MV-4-11 (cell line): Measurements from ENCODE around the gene OBP2B.
"Not testable (repeated sequence)": the region's sequence is repeated elsewhere in the genome, so short reads cannot be mapped to it uniquely, and the experiment has no call there.

Source experiments
- DNase-seq: peaks from one replicate; lab custom pipeline; 2025; lab: John Stamatoyannopoulos, UW

Gene OBP2B

GRCh38 chr9:133201424-133202144 lies 7.5 kb downstream of the OBP2B start:
- DNase-seq: no peak

- no peak for DNase-seq
Observed at GRCh38 chr9:133200631-133201030, 8.4 kb downstream of the OBP2B start.

- DNase-seq: no peak
Observed at GRCh38 chr9:133199648-133200321, 9.3 kb downstream of the OBP2B start.

GRCh38 chr9:133195029-133195428 lies 14.0 kb downstream of the OBP2B start:
- no peak for DNase-seq

GRCh38 chr9:133194597-133194996 lies 14.5 kb downstream of the OBP2B start:
- no peak for DNase-seq

- no peak for DNase-seq
Observed at GRCh38 chr9:133191989-133192388, 17.1 kb downstream of the OBP2B start.

GRCh38 chr9:133189826-133190225 lies 19.2 kb downstream of the OBP2B start:
- DNase-seq: no peak

- no peak for DNase-seq
Observed at GRCh38 chr9:133188843-133189180, 20.2 kb downstream of the OBP2B start.

GRCh38 chr9:133188006-133188842 lies 20.8 kb downstream of the OBP2B start:
- DNase-seq: peak; percentile 11

- DNase-seq: no peak
Observed at GRCh38 chr9:133187561-133188005, 21.5 kb downstream of the OBP2B start.

- no peak for DNase-seq
Observed at GRCh38 chr9:133186736-133187135, 22.3 kb downstream of the OBP2B start.

- DNase-seq: peak; percentile 80
Observed at GRCh38 chr9:133184971-133185370, 24.1 kb downstream of the OBP2B start.

- no peak for DNase-seq
Observed at GRCh38 chr9:133182151-133182550, 26.9 kb downstream of the OBP2B start.

- DNase-seq: no peak
Observed at GRCh38 chr9:133181561-133181960, 27.5 kb downstream of the OBP2B start.

GRCh38 chr9:133180953-133181352 lies 28.1 kb downstream of the OBP2B start:
- DNase-seq: no peak

GRCh38 chr9:133173056-133173455 lies 36.0 kb downstream of the OBP2B start:
- DNase-seq: no peak

GRCh38 chr9:133171161-133171961 lies 37.7 kb downstream of the OBP2B start:
- DNase-seq: no peak

- no peak for DNase-seq
Observed at GRCh38 chr9:133170716-133171115, 38.3 kb downstream of the OBP2B start.

- not testable (repeated sequence) for DNase-seq
Observed at GRCh38 chr9:133169687-133170086, 39.4 kb downstream of the OBP2B start.

- DNase-seq: no peak
Observed at GRCh38 chr9:133169102-133169501, 39.9 kb downstream of the OBP2B start.

- DNase-seq: no peak
Observed at GRCh38 chr9:133168432-133168831, 40.6 kb downstream of the OBP2B start.

GRCh38 chr9:133167769-133168168 lies 41.3 kb downstream of the OBP2B start:
- no peak for DNase-seq
